IMR-90 (cell line): ENCODE results near the gene GMPR. TPM values are rescaled to one million over a fixed set of nuclear protein-coding genes. Genes with fewer than 3 reads are reported as not detected.

Experiments
- ATAC-seq: fragments of 200-7000 bp; cut with Tn5 transposase; 2 replicates; pipeline ENCODE4 v1.9.1; 2020; ENCODE audit warnings: low read depth, mild to moderate bottlenecking, moderate library complexity
- BruUV-seq: library from RNA; stranded (reverse); fragments of 400-500 nt; replicated peaks from 2 replicates; lab custom pipeline; 2021; lab: Mats Ljungman, UMichigan
- CTCF ChIA-PET: fragments of 300-600 bp; formaldehyde crosslinking; extraction: SDS; loops from one replicate; lab custom pipeline; 2021; ENCODE audit warnings: antibody characterized with exemption; lab: Yijun Ruan, JAX
- POLR2A ChIA-PET: fragments of 300-600 bp; sonication (Branson Sonifier 250); formaldehyde crosslinking; loops from one replicate; lab custom pipeline; 2022; ENCODE audit warnings: antibody characterized with exemption; ENCODE audit not compliant: unreplicated experiment; lab: Charles Lee
- DNase-seq: peaks from one replicate; pipeline ENCODE4 v3.0.0; 2013
- H2AFZ ChIP-seq: replicated peaks from 2 replicates; pipeline ENCODE3; 2013; ENCODE audit warnings: low read length, mild to moderate bottlenecking; ENCODE audit not compliant: poor library complexity
- H2AK5ac ChIP-seq: 2 replicates; pipeline ENCODE4 v1.6.1; 2013; ENCODE audit warnings: low read depth, low read length, inconsistent platforms
- H2AK9ac ChIP-seq: replicated peaks from 2 replicates; pipeline ENCODE3; 2013; ENCODE audit warnings: mild to moderate bottlenecking, low read depth, low read length, moderate library complexity; ENCODE audit not compliant: poor library complexity
- H2BK120ac ChIP-seq: 2 replicates; pipeline ENCODE4 v1.6.1; 2013; ENCODE audit warnings: low read depth, low read length, inconsistent platforms
- H2BK15ac ChIP-seq: 3 replicates; pipeline ENCODE4 v1.6.1; 2013; ENCODE audit warnings: low read depth, low read length, inconsistent platforms
- H2BK20ac ChIP-seq: 2 replicates; pipeline ENCODE4 v1.6.1; 2013; ENCODE audit warnings: low read depth, mild to moderate bottlenecking, inconsistent platforms, low read length, moderate library complexity
- H2BK5ac ChIP-seq: 2 replicates; pipeline ENCODE4 v1.6.1; 2013; ENCODE audit warnings: mild to moderate bottlenecking, low read depth, low read length, inconsistent platforms; ENCODE audit not compliant: poor library complexity, severe bottlenecking
- H3K14ac ChIP-seq: replicated peaks from 2 replicates; pipeline ENCODE4 v1.6.1; 2013; ENCODE audit warnings: low read depth, low read length, inconsistent platforms
- H3K18ac ChIP-seq: 2 replicates; pipeline ENCODE4 v1.6.1; 2013; ENCODE audit warnings: low read depth, low read length, control low read depth
- H3K23ac ChIP-seq: 2 replicates; pipeline ENCODE4 v1.6.1; 2013; ENCODE audit warnings: low read depth, low read length, inconsistent platforms
- H3K27ac ChIP-seq: 2 replicates; pipeline ENCODE4 v1.5.1; 2013; ENCODE audit warnings: mild to moderate bottlenecking, control low read depth, low read length; ENCODE audit not compliant: insufficient read depth
- H3K27me3 ChIP-seq: 2 replicates; pipeline ENCODE4 v1.6.1; 2013; ENCODE audit warnings: low read length; ENCODE audit not compliant: control insufficient read depth, insufficient read depth
- H3K36me3 ChIP-seq: 2 replicates; pipeline ENCODE4 v1.6.1; 2013; ENCODE audit warnings: low read length, mixed read lengths; ENCODE audit not compliant: control insufficient read depth, insufficient read depth
- H3K4ac ChIP-seq: 2 replicates; pipeline ENCODE4 v1.6.1; 2013; ENCODE audit warnings: low read depth, low read length, inconsistent platforms
- H3K4me1 ChIP-seq: 2 replicates; pipeline ENCODE4 v1.6.1; 2013; ENCODE audit warnings: low read length, mixed read lengths; ENCODE audit not compliant: control insufficient read depth, insufficient read depth
- H3K4me2 ChIP-seq: 2 replicates; pipeline ENCODE4 v1.6.1; 2013; ENCODE audit warnings: low read depth, mild to moderate bottlenecking, control low read depth, low read length, moderate library complexity
- H3K4me3 ChIP-seq: 2 replicates; pipeline ENCODE4 v1.5.1; 2013; ENCODE audit warnings: low read depth, mild to moderate bottlenecking, control low read depth, low read length, moderate library complexity; ENCODE audit not compliant: insufficient read depth
- H3K56ac ChIP-seq: 2 replicates; pipeline ENCODE4 v1.6.1; 2013; ENCODE audit warnings: low read length, inconsistent platforms; ENCODE audit not compliant: insufficient read depth; ENCODE audit errors: extremely low read depth
- H3K79me1 ChIP-seq, 2 experiments: 2 replicates each; pipeline ENCODE4 v1.6.1; 2013; ENCODE audit warnings: low read length in 2 of 2, inconsistent platforms in 1 of 2, low read depth in 1 of 2
- H3K9ac ChIP-seq: 2 replicates; pipeline ENCODE4 v1.6.1; 2013; ENCODE audit warnings: low read depth, low read length, control low read depth
- H3K9me1 ChIP-seq: 2 replicates; pipeline ENCODE4 v1.6.1; 2013; ENCODE audit warnings: low read length, inconsistent platforms; ENCODE audit not compliant: insufficient read depth
- H3K9me3 ChIP-seq: 2 replicates; pipeline ENCODE4 v1.6.1; 2013; ENCODE audit warnings: low read length; ENCODE audit not compliant: control insufficient read depth, insufficient read depth
- H4K20me1 ChIP-seq: 2 replicates; pipeline ENCODE4 v1.6.1; 2013; ENCODE audit warnings: low read length, inconsistent platforms; ENCODE audit not compliant: insufficient read depth
- H4K5ac ChIP-seq: 2 replicates; pipeline ENCODE4 v1.6.1; 2013; ENCODE audit warnings: mild to moderate bottlenecking, low read depth, low read length, control low read depth
- H4K8ac ChIP-seq, 2 experiments: 2 replicates each; pipeline ENCODE4 v1.6.1; 2013; ENCODE audit warnings: low read depth in 2 of 2, low read length in 2 of 2, control low read depth in 1 of 2, inconsistent platforms in 1 of 2
- H4K91ac ChIP-seq: 2 replicates; pipeline ENCODE4 v1.6.1; 2013; ENCODE audit warnings: low read depth, low read length, inconsistent platforms; ENCODE audit not compliant: insufficient read depth
- BHLHE40 ChIP-seq: fragments of 150-350 bp; IDR thresholded peaks from 2 replicates; pipeline ENCODE4 v1.6.1; 2016; ENCODE audit warnings: mild to moderate bottlenecking, low read depth, low read length
- CEBPB ChIP-seq: IDR thresholded peaks from 2 replicates; pipeline ENCODE4 v1.6.1; 2012; ENCODE audit warnings: low read depth, low read length, improper control_type of control experiment
- CHD1 ChIP-seq: IDR thresholded peaks from 2 replicates; pipeline ENCODE4 v1.6.1; 2012; ENCODE audit warnings: low read depth, low read length, improper control_type of control experiment
- FOS ChIP-seq: fragments of 150-350 bp; IDR thresholded peaks from 2 replicates; pipeline ENCODE4 v1.6.1; 2016; ENCODE audit warnings: low read depth, low read length
- MAFK ChIP-seq: IDR thresholded peaks from 2 replicates; pipeline ENCODE4 v1.6.1; 2012; ENCODE audit warnings: low read depth, low read length, improper control_type of control experiment
- MAZ ChIP-seq: IDR thresholded peaks from 2 replicates; pipeline ENCODE4 v1.6.1; 2012; ENCODE audit warnings: low read depth, mild to moderate bottlenecking, low read length, improper control_type of control experiment, moderate library complexity, borderline replicate concordance
- MXI1 ChIP-seq: IDR thresholded peaks from 2 replicates; pipeline ENCODE4 v1.6.1; 2012; ENCODE audit warnings: low read depth, mild to moderate bottlenecking, low read length, moderate library complexity, borderline replicate concordance
- NFE2L2 ChIP-seq: fragments of 150-350 bp; IDR thresholded peaks from 2 replicates; pipeline ENCODE4 v1.6.1; 2016; ENCODE audit warnings: low read depth, mild to moderate bottlenecking, low read length
- RAD21 ChIP-seq: IDR thresholded peaks from 2 replicates; pipeline ENCODE4 v1.6.1; 2012; ENCODE audit warnings: low read length, improper control_type of control experiment
- RCOR1 ChIP-seq: IDR thresholded peaks from 2 replicates; pipeline ENCODE4 v1.6.1; 2012; ENCODE audit warnings: mild to moderate bottlenecking, low read length, improper control_type of control experiment; ENCODE audit not compliant: insufficient replicate concordance
- RFX5 ChIP-seq: IDR thresholded peaks from 2 replicates; pipeline ENCODE4 v1.8.0; 2012; ENCODE audit warnings: low read depth, mild to moderate bottlenecking, low read length, moderate library complexity
- SMC3 ChIP-seq: fragments of 150-350 bp; IDR thresholded peaks from 2 replicates; pipeline ENCODE4 v1.6.1; 2016; ENCODE audit warnings: low read depth, mild to moderate bottlenecking, antibody characterized with exemption, low read length, moderate library complexity
- USF2 ChIP-seq: fragments of 150-350 bp; IDR thresholded peaks from 2 replicates; pipeline ENCODE4 v1.6.1; 2017; ENCODE audit warnings: mild to moderate bottlenecking, antibody characterized with exemption, low read length, low read depth
- WGBS, 2 experiments: methylation state at CpG; one replicate each; pipeline versions ENCODE4 v1.1.5 to v1.1.7; 2013; ENCODE audit warnings: missing lambda C conversion rate in 2 of 2; ENCODE audit not compliant: insufficient read length in 1 of 2; ENCODE audit errors: extremely low coverage in 2 of 2; 5-methylcytosine and 5-hydroxymethylcytosine counted together
- dilution Hi-C: fragments of 300-500 bp; cut with HindIII; formaldehyde crosslinking; loops from one replicate; pipeline ENCODE4 v1.14.3; 2018; ENCODE audit warnings: low sequenced_read_pairs; ENCODE audit not compliant: unreplicated experiment
- in situ Hi-C: fragments of 300-500 bp; cut with MboI; formaldehyde crosslinking; loops from 3 replicates; pipeline ENCODE4 v1.14.3; 2019; ENCODE audit warnings: low sequenced_read_pairs, inconsistent platforms, mixed read lengths
- intact Hi-C: fragments of 100-400 bp; cut with micrococcal nuclease; formaldehyde crosslinking; loops from 2 replicates; pipeline ENCODE4 v1.10.0; 2022
- polyA plus RNA-seq, 3 experiments: library from polyadenylated mRNA; depleted of rRNA; stranded (reverse); fragments of >200 nt; gene quantifications; 2 replicates each; pipeline ENCODE4 v1.2.3, GENCODE V29; 2012; ENCODE audit warnings: low replicate concordance in 1 of 3
- total RNA-seq: library from RNA; depleted of rRNA; stranded (reverse); fragments of >200 nt; gene quantifications from 2 replicates; pipeline ENCODE4 v1.2.3, GENCODE V29; 2012
- TF ChIP-seq, protein P1 (sequence below): fragments of 150-350 bp; IDR thresholded peaks from 2 replicates; pipeline ENCODE4 v1.6.1; 2016; ENCODE audit warnings: low read depth, mild to moderate bottlenecking, low read length, moderate library complexity, borderline replicate concordance
- TF ChIP-seq, protein P2 (sequence below): conservative IDR thresholded peaks from 2 replicates; pipeline ENCODE4 v1.5.1; 2012; ENCODE audit warnings: mild to moderate bottlenecking, low read depth, low read length, improper control_type of control experiment

Gene GMPR
- total and polyA plus RNA-seq, 2 of the 4 experiments (the other 2 are of a cell fraction) = 6.3 to 8.6 TPM

DNA sequence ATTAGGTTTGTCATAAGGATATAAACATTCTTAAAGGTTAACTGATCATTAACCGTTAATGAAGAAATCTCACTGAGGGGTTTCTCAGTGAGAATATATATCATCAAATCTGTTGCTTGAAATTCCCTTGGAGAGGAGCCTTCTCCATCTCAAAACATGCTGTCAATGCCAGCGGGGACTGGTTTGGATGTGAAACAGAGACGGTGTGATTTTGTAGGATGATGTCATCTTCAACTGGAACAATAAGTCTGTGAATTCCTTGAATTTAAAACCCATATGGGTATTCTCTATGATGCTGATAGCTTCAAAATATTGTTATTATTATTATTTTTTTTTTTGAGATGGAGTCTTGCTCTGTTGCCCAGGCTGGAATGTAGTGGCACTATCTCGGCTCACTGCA, 75.9 kb downstream of the GMPR start:
- Histone ChIP-seq H3K9ac (no peak overlapping the region), H3K36me3 (peaks cover 2% of the 10 kb centered on the region; the same call in 1 of the 2 replicates), H2BK120ac (no peak overlapping the region), H3K4me2 (no peak overlapping the region), H2BK20ac (no peak overlapping the region), H3K23ac (no peak overlapping the region), H4K91ac (no peak overlapping the region), H3K14ac (no peak overlapping the region), H3K18ac (no peak overlapping the region), H2BK5ac (no peak overlapping the region), H2BK15ac (no peak overlapping the region), H3K27ac (no peak overlapping the region), H3K9me1 (peaks cover 17% of the 10 kb centered on the region), H3K4me3 (no peak overlapping the region), H3K56ac (no peak overlapping the region), H3K4me1 (peaks cover 7% of the 10 kb centered on the region), H2AK9ac (no peak overlapping the region), H2AK5ac (no peak overlapping the region), H4K5ac (no peak overlapping the region), H3K79me1 (peaks cover 5 to 11% of the 10 kb centered on the region in 2 experiments; a peak in 2 of 4 replicates), H3K27me3 (no peaks in the 10 kb centered on the region), H3K4ac (no peak overlapping the region), H3K9me3 (no peaks in the 10 kb centered on the region), H4K20me1 (peaks cover 14% of the 10 kb centered on the region), H2AFZ (no peak overlapping the region), H4K8ac (no peak overlapping the region)
- dilution Hi-C loops (no loop called here), intact Hi-C loops (no loop called here), in situ Hi-C loops (no loop called here)
- DNase-seq = no peak
- WGBS, 2 experiments = no CpG with 5 or more reads among the region's 4 CpGs
- CTCF ChIA-PET = no interaction called here
- POLR2A ChIA-PET = no interaction called here
- no peak for ATAC-seq
- TF ChIP-seq, protein P1, sequence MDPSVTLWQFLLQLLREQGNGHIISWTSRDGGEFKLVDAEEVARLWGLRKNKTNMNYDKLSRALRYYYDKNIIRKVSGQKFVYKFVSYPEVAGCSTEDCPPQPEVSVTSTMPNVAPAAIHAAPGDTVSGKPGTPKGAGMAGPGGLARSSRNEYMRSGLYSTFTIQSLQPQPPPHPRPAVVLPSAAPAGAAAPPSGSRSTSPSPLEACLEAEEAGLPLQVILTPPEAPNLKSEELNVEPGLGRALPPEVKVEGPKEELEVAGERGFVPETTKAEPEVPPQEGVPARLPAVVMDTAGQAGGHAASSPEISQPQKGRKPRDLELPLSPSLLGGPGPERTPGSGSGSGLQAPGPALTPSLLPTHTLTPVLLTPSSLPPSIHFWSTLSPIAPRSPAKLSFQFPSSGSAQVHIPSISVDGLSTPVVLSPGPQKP = no peak
- TF ChIP-seq BHLHE40 (no peak), MAFK (no peak), RFX5 (no peak), SMC3 (no peak), CEBPB (no peak), MXI1 (no peak), USF2 (no peak), MAZ (no peak), NFE2L2 (no peak), CHD1 (no peak), FOS (no peak), RAD21 (no peak), RCOR1 (no peak)
- TF ChIP-seq, protein P2, sequence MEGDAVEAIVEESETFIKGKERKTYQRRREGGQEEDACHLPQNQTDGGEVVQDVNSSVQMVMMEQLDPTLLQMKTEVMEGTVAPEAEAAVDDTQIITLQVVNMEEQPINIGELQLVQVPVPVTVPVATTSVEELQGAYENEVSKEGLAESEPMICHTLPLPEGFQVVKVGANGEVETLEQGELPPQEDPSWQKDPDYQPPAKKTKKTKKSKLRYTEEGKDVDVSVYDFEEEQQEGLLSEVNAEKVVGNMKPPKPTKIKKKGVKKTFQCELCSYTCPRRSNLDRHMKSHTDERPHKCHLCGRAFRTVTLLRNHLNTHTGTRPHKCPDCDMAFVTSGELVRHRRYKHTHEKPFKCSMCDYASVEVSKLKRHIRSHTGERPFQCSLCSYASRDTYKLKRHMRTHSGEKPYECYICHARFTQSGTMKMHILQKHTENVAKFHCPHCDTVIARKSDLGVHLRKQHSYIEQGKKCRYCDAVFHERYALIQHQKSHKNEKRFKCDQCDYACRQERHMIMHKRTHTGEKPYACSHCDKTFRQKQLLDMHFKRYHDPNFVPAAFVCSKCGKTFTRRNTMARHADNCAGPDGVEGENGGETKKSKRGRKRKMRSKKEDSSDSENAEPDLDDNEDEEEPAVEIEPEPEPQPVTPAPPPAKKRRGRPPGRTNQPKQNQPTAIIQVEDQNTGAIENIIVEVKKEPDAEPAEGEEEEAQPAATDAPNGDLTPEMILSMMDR = no peak
- BruUV-seq = no TSS peak
